Adrenal gland (tissue), 19 donors: ENCODE measurements around the gene VSTM2L. TPM values are rescaled to one million over a fixed set of nuclear protein-coding genes. Genes with fewer than 3 reads are reported as not detected.
"Not testable (repeated sequence)": the region's sequence is repeated elsewhere in the genome, so short reads cannot be mapped to it uniquely, and the experiment has no call there.

Source experiments
- DNase-seq, 7 donors: peaks; one replicate each; pipeline ENCODE4 v3.0.0-alpha.2; 2019 to 2020
- H3K27ac ChIP-seq, 5 donors: fragments of 200-600 bp; sonication (generic) in 4 of 5; 1 replicate in 3 of 5; 2 replicates in 2 of 5; pipeline versions ENCODE4 v1.5.1 to v1.8.0; 2016 to 2020; ENCODE audit warnings: mild to moderate bottlenecking in 1 of 5
- H3K27me3 ChIP-seq: fragments of 200-600 bp; 2 replicates; pipeline ENCODE4 v1.8.0; 2021
- H3K36me3 ChIP-seq, 2 donors: fragments of 200-600 bp; replicated peaks in 1 of 2; 1 replicate in 1 of 2; 2 replicates in 1 of 2; pipeline versions ENCODE4 v1.5.1 to v1.8.0; 2018 to 2022
- H3K4me1 ChIP-seq, 2 donors: fragments of 200-600 bp; replicated peaks in 1 of 2; 1 replicate in 1 of 2; 2 replicates in 1 of 2; pipeline versions ENCODE4 v1.5.1 to v1.8.0; 2018 to 2021
- H3K4me3 ChIP-seq, 4 donors: fragments of 200-600 bp; sonication (generic) in 3 of 4; one replicate each; pipeline ENCODE4 v1.5.1; 2016 to 2018
- H3K9me3 ChIP-seq, 3 donors: fragments of 200-600 bp; sonication (generic) in 1 of 3; replicated peaks in 1 of 3; 1 replicate in 2 of 3; 2 replicates in 1 of 3; pipeline versions ENCODE4 v1.5.1 to v1.8.0; 2016 to 2021
- POLR2A ChIP-seq, 2 donors: fragments of 450-650 bp; IDR thresholded peaks; one replicate each; pipeline ENCODE4 v1.6.1; 2017; ENCODE audit warnings: antibody characterized with exemption in 2 of 2, mild to moderate bottlenecking in 2 of 2, moderate library complexity in 1 of 2
- WGBS, 4 donors: extraction: QIAGEN DNeasy Blood & Tissue Kit in 2 of 4; methylation state at CpG; one replicate each; pipeline versions ENCODE4 v1.1.5 to v1.1.7; 2013 to 2017; 5-methylcytosine and 5-hydroxymethylcytosine counted together
- intact Hi-C, 2 donors: fragments of 100-400 bp; cut with DNase I; formaldehyde crosslinking; loops; one replicate each; pipeline versions ENCODE4 v1.14.1 to v1.15.0; 2022 to 2023
- long read RNA-seq, 10 donors: library from polyadenylated mRNA in 3 of 10; unstranded in 2 of 10; stranded (forward) in 1 of 10; transcript quantifications; one replicate each; pipeline ENCODE4 v2.0.0 and lab custom pipeline, GENCODE V29; 2021 to 2026
- polyA plus RNA-seq, 3 donors: library from polyadenylated mRNA; stranded (reverse); fragments of 200-250 nt in 2 of 3; fragments of 350-450 nt in 1 of 3; fragmentation: Illumina TruSeq in 1 of 3; extraction: RNeasy Lipid Tissue Mini Kit (QIAGEN cat#74804) in 1 of 3; gene quantifications; one replicate each; pipeline ENCODE4 v1.2.3, GENCODE V29; 2013 to 2014
- total RNA-seq, 9 donors: library from RNA; depleted of rRNA in 4 of 9; stranded (reverse); fragments of >200 nt in 4 of 9; fragments of 120-200 nt in 1 of 9; fragmentation: NEBNext Ultra II Directional in 1 of 9; extraction: Animal tissue kit (Norgen Biotek cat#: 25700) in 1 of 9; gene quantifications; one replicate each; pipeline versions ENCODE4 v1.1.0 to v1.2.4, GENCODE V29; 2013 to 2023
- TF ChIP-seq, protein P1 (sequence below), 6 experiments: fragments of 450-650 bp in 4 of 6; fragments of 200-600 bp in 2 of 6; sonication (generic) in 1 of 6; IDR thresholded peaks; 1 replicate in 5 of 6; 2 replicates in 1 of 6; pipeline versions ENCODE4 v1.5.1 to v1.8.0; 2016 to 2021; ENCODE audit warnings: antibody characterized with exemption in 6 of 6, mild to moderate bottlenecking in 2 of 6, moderate library complexity in 1 of 6
- donor health status: healthy with polysubstance abuse.
- donor health status: Bipolar disorder and iron deficiency.
- donor health status: DM: yes; HTN: yes; CAD: no.
- donor health status: DM: no; HTN: no; CAD: no.
- donor health status: DM: no; HTN: no; CAD: no.
- donor health status: DM: yes; HTN: yes; CAD: no.

Gene VSTM2L, protein sequence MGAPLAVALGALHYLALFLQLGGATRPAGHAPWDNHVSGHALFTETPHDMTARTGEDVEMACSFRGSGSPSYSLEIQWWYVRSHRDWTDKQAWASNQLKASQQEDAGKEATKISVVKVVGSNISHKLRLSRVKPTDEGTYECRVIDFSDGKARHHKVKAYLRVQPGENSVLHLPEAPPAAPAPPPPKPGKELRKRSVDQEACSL
- total RNA-seq = 10 to 100 TPM in 2 of 9 donors, 1 to 10 TPM in 6, under 1 TPM in 1; 0.36 to 14.9 (median 8.0) TPM
- 10 to 100 TPM in 1 of 3 donors, 1 to 10 TPM in 2; 3.2 to 21.8 (median 6.9) TPM for polyA plus RNA-seq
- long read RNA-seq, donor 1 = 0 reads
- long read RNA-seq, donor 2, partial matches to known transcripts = 0 of 1 reads
- long read RNA-seq, donor 2, other reads (novel, unspliced or antisense) = 0 of 1 reads
- long read RNA-seq, donor 3, partial matches to known transcripts = 0 of 1 reads
- long read RNA-seq, donor 3, other reads (novel, unspliced or antisense) = 0 of 1 reads
- long read RNA-seq, donor 4 = 0 reads
- long read RNA-seq, donor 5, partial matches to known transcripts = 0 of 3 reads
- long read RNA-seq, donor 5, other reads (novel, unspliced or antisense) = 2 of 3 reads
- long read RNA-seq, donor 6 = 0 reads
- long read RNA-seq, donor 7, partial matches to known transcripts = 0 of 1 reads
- long read RNA-seq, donor 7, other reads (novel, unspliced or antisense) = 0 of 1 reads
- long read RNA-seq, donor 8, partial matches to known transcripts = 0 of 4 reads
- long read RNA-seq, donor 8, other reads (novel, unspliced or antisense) = 0 of 4 reads
- long read RNA-seq, donor 9 = 0 reads
- long read RNA-seq, donor 10, partial matches to known transcripts = 0 of 6 reads
- long read RNA-seq, donor 10, other reads (novel, unspliced or antisense) = 5 of 6 reads

GRCh38 chr20:37902504-37903313 is at the start of gene VSTM2L:
Gene VSTM2L, plus strand, starts transcription at chr20:37903127. Its CDS starts 224 bp downstream, at chr20:37903351.
- H3K4me1 ChIP-seq = peaks cover 4 to 12% of the 10 kb centered on the region in 2 donors
- WGBS, 4 donors = 4 to 11% (median 6%) methylated on average over 6 to 70 of the region's 71 CpGs
- peak within 1 kb of the TSS in 1 of 5 donors; percentile 56 for H3K27ac ChIP-seq
- no peaks in the 10 kb centered on the region for H3K36me3 ChIP-seq
- TF ChIP-seq POLR2A (IDR thresholded peaks at IDR 0.05) = no peak
- TF ChIP-seq, protein P1, sequence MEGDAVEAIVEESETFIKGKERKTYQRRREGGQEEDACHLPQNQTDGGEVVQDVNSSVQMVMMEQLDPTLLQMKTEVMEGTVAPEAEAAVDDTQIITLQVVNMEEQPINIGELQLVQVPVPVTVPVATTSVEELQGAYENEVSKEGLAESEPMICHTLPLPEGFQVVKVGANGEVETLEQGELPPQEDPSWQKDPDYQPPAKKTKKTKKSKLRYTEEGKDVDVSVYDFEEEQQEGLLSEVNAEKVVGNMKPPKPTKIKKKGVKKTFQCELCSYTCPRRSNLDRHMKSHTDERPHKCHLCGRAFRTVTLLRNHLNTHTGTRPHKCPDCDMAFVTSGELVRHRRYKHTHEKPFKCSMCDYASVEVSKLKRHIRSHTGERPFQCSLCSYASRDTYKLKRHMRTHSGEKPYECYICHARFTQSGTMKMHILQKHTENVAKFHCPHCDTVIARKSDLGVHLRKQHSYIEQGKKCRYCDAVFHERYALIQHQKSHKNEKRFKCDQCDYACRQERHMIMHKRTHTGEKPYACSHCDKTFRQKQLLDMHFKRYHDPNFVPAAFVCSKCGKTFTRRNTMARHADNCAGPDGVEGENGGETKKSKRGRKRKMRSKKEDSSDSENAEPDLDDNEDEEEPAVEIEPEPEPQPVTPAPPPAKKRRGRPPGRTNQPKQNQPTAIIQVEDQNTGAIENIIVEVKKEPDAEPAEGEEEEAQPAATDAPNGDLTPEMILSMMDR (IDR thresholded peaks at IDR 0.05) = no peak
- peak within 1 kb of the TSS in 2 of 4 donors; percentile 6 to 63 for H3K4me3 ChIP-seq
- peak; percentile 34 to 82 (median 58) for DNase-seq
- intact Hi-C loops = no loop called here
- H3K9me3 ChIP-seq = no peaks in the 10 kb centered on the region
- H3K27me3 ChIP-seq = no peaks in the 10 kb centered on the region

GRCh38 chr20:37853823-37854375 is 49.0 kb upstream of the VSTM2L start:
- intact Hi-C loops = no loop called here
- WGBS, 4 donors = 89 to 97% (median 94%) methylated on average over 2 of the region's 2 CpGs
- Histone ChIP-seq H3K4me3 (no peak overlapping the region), H3K27me3 (no peaks in the 10 kb centered on the region), H3K27ac (no peak overlapping the region), H3K36me3 (no peaks in the 10 kb centered on the region), H3K4me1 (no peaks in the 10 kb centered on the region), H3K9me3 (no peaks in the 10 kb centered on the region)
- no peak for DNase-seq
- TF ChIP-seq, protein P1 (IDR thresholded peaks at IDR 0.05) = no peak
- no peak for TF ChIP-seq POLR2A (IDR thresholded peaks at IDR 0.05)

- intact Hi-C loops, H3K9me3 ChIP-seq, H3K27ac ChIP-seq, H3K27me3 ChIP-seq, H3K4me1 ChIP-seq, DNase-seq, H3K36me3 ChIP-seq, H3K4me3 ChIP-seq: not testable (repeated sequence)
- WGBS, 4 donors = 94 to 100% (median 98%) methylated on average over 5 of the region's 5 CpGs
Measured at GRCh38 chr20:37856034-37856433, 46.9 kb upstream of the VSTM2L start.

DNA sequence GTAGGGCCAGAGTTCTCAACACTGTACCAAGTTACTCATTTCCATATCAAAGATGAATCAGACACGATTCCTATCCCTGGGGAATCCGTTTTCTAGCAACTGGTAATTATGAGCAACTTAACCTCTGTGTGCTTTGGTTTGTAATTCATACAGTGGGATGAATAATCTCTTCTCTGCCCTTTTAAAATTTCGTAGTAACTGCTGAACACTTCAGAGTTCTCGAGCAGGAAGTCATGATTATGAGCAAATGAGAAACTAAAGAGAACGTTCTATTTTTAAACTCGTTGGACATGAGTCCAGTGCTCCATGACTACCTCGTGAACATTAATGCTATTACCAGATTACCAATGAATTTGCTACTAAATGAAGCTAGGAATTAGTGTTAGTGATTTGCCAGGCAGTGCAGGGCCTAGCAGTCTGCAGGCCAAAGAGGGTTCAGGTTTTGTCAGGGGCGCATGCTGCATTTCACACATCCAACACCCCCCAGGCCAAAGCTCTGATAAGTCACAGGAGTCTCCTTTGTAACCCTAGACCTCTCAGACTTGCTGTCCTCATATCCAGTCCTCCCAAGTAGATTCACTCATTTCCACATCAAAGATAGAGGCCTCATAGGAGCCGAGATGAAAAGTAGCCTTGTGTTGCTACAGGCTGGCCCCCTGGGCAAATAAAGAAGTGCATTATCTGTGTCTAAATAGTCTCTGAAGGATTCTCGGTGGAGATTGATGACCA is 45.8 kb upstream of the VSTM2L start:
- TF ChIP-seq, protein P1 (IDR thresholded peaks at IDR 0.05) = no peak
- no peak for TF ChIP-seq POLR2A (IDR thresholded peaks at IDR 0.05)
- no peak overlapping the region for H3K4me3 ChIP-seq
- H3K4me1 ChIP-seq = no peaks in the 10 kb centered on the region
- no peaks in the 10 kb centered on the region for H3K36me3 ChIP-seq
- H3K27ac ChIP-seq = peak overlapping the region in 1 of 5 donors; percentile 23
- WGBS, 4 donors = 73 to 79% (median 76%) methylated on average over 10 of the region's 10 CpGs
- no peaks in the 10 kb centered on the region for H3K27me3 ChIP-seq
- intact Hi-C loops = no loop called here
- no peak for DNase-seq
- no peaks in the 10 kb centered on the region for H3K9me3 ChIP-seq
